ENCODE data around the gene ZCCHC7.

The ZCCHC7 gene

DNA sequence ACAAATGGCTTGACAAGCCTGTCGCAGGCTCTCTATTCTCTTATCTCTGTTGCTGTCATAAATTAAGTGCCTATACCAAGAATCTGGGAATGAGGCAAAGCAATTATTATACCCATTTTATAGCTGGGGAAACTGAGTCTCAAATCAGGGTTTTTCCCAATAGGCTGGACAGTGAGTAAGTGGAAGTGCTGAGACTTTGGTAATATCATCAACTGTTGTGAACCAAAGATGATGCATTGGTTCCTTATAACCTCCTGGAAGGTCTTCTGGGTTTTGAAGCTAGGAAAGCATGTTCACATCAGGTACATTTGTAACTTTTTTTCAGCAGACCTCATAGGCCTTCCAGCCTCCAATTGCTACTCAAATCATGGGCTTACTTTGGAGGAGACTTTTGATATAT lies 25.6 kb upstream of the ZCCHC7 start:
- no peaks in the 10 kb centered on the region for H3K27me3 ChIP-seq (ENCODE audit: insufficient read depth, low read length, poor library complexity)
- H3K4me3 ChIP-seq (ENCODE audit: low read depth in 1 of 2, low read length in 2 of 2): no peak overlapping the region
- no peaks in the 10 kb centered on the region for H4K20me1 ChIP-seq (ENCODE audit: insufficient read depth, low read length)
- no peak overlapping the region for H3K9ac ChIP-seq (ENCODE audit: low read depth, low read length)
- H3K36me3 ChIP-seq (ENCODE audit: insufficient read depth, low read length): no peaks in the 10 kb centered on the region
- DNase-seq: no peak
- TF ChIP-seq EZH2 (IDR thresholded peaks at IDR 0.05; ENCODE audit: borderline replicate concordance, low read depth, low read length, severe bottlenecking): no peak
- TF ChIP-seq, protein P1, sequence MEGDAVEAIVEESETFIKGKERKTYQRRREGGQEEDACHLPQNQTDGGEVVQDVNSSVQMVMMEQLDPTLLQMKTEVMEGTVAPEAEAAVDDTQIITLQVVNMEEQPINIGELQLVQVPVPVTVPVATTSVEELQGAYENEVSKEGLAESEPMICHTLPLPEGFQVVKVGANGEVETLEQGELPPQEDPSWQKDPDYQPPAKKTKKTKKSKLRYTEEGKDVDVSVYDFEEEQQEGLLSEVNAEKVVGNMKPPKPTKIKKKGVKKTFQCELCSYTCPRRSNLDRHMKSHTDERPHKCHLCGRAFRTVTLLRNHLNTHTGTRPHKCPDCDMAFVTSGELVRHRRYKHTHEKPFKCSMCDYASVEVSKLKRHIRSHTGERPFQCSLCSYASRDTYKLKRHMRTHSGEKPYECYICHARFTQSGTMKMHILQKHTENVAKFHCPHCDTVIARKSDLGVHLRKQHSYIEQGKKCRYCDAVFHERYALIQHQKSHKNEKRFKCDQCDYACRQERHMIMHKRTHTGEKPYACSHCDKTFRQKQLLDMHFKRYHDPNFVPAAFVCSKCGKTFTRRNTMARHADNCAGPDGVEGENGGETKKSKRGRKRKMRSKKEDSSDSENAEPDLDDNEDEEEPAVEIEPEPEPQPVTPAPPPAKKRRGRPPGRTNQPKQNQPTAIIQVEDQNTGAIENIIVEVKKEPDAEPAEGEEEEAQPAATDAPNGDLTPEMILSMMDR (IDR thresholded peaks at IDR 0.05; ENCODE audit: borderline replicate concordance, extremely low read depth, low read length, poor library complexity, severe bottlenecking): no peak
- ATAC-seq (ENCODE audit: insufficient read depth, low read depth): no peak
- H3K27ac ChIP-seq (ENCODE audit: low read length): no peak overlapping the region
- H2AFZ ChIP-seq (ENCODE audit: low read depth, low read length): no peak overlapping the region
- H3K79me2 ChIP-seq (ENCODE audit: insufficient read depth, low read length): no peaks in the 10 kb centered on the region
- no peak overlapping the region for H3K4me2 ChIP-seq (ENCODE audit: insufficient read depth, low read length)
- no peaks in the 10 kb centered on the region for H3K4me1 ChIP-seq (ENCODE audit: insufficient read depth, low read length)
- H3K9me3 ChIP-seq (ENCODE audit: insufficient read depth, low read length, severe bottlenecking): no peaks in the 10 kb centered on the region

DNA sequence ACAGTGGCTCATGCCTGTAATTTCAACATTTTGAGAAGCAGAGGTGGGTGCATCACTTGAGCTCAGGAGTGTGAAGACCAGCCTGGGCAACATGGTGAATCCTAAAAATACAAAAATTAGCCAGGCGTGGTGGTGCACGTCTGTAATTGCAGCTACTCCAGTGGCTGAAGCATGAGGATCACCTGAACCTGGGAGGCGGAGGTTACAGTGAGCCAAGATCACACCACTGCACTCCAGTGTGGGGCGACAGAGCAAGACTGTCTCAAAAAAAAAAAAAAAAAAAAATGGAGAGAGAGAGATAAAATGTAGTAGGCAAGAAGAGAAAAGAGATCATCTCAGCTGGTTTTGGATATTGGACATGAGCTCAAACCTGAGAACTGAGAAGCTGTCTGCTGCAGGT lies 23.7 kb upstream of the ZCCHC7 start:
- TF ChIP-seq EZH2 (IDR thresholded peaks at IDR 0.05; ENCODE audit: borderline replicate concordance, low read depth, low read length, severe bottlenecking): no peak
- TF ChIP-seq, protein P1 (IDR thresholded peaks at IDR 0.05; ENCODE audit: borderline replicate concordance, extremely low read depth, low read length, poor library complexity, severe bottlenecking): no peak
- ATAC-seq (ENCODE audit: insufficient read depth, low read depth): no peak
- H2AFZ ChIP-seq (ENCODE audit: low read depth, low read length): no peak overlapping the region
- H3K4me3 ChIP-seq (ENCODE audit: low read depth in 1 of 2, low read length in 2 of 2): no peak overlapping the region
- H3K4me2 ChIP-seq (ENCODE audit: insufficient read depth, low read length): no peak overlapping the region
- H3K27me3 ChIP-seq (ENCODE audit: insufficient read depth, low read length, poor library complexity): no peaks in the 10 kb centered on the region
- H3K9ac ChIP-seq (ENCODE audit: low read depth, low read length): no peak overlapping the region
- no peaks in the 10 kb centered on the region for H4K20me1 ChIP-seq (ENCODE audit: insufficient read depth, low read length)
- no peaks in the 10 kb centered on the region for H3K9me3 ChIP-seq (ENCODE audit: insufficient read depth, low read length, severe bottlenecking)
- no peak overlapping the region for H3K27ac ChIP-seq (ENCODE audit: low read length)
- no peaks in the 10 kb centered on the region for H3K4me1 ChIP-seq (ENCODE audit: insufficient read depth, low read length)
- DNase-seq: no peak
- H3K79me2 ChIP-seq (ENCODE audit: insufficient read depth, low read length): no peaks in the 10 kb centered on the region
- no peaks in the 10 kb centered on the region for H3K36me3 ChIP-seq (ENCODE audit: insufficient read depth, low read length)

DNA sequence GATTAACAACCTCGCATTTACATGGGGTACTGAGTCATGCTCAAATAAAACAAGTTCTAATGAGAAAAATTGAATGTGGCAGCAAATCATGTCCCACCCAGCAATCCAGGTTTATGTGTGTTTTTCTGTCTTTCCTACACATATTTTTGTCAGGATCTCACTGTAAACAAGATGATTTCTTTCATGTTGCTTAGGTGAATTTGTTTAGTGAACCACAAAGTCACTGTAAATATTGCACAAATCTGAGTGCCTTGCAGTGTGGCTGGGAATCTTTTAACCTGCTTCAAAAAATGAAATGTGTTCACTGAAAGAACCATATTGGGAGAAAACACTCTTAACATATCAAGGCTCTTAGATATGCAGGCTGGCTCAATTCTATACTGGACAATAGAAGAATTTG lies 23.1 kb upstream of the ZCCHC7 start:
- Histone ChIP-seq H3K27ac (ENCODE audit: low read length) (no peak overlapping the region), H3K27me3 (ENCODE audit: insufficient read depth, low read length, poor library complexity) (no peaks in the 10 kb centered on the region), H3K79me2 (ENCODE audit: insufficient read depth, low read length) (no peaks in the 10 kb centered on the region), H4K20me1 (ENCODE audit: insufficient read depth, low read length) (no peaks in the 10 kb centered on the region), H3K4me3 (ENCODE audit: low read depth in 1 of 2, low read length in 2 of 2) (no peak overlapping the region), H3K9ac (ENCODE audit: low read depth, low read length) (no peak overlapping the region), H3K9me3 (ENCODE audit: insufficient read depth, low read length, severe bottlenecking) (no peaks in the 10 kb centered on the region), H2AFZ (ENCODE audit: low read depth, low read length) (no peak overlapping the region), H3K4me1 (ENCODE audit: insufficient read depth, low read length) (no peaks in the 10 kb centered on the region), H3K4me2 (ENCODE audit: insufficient read depth, low read length) (no peak overlapping the region), H3K36me3 (ENCODE audit: insufficient read depth, low read length) (no peaks in the 10 kb centered on the region)
- TF ChIP-seq, protein P1 (IDR thresholded peaks at IDR 0.05; ENCODE audit: borderline replicate concordance, extremely low read depth, low read length, poor library complexity, severe bottlenecking): no peak
- no peak for DNase-seq
- ATAC-seq (ENCODE audit: insufficient read depth, low read depth): no peak

DNA sequence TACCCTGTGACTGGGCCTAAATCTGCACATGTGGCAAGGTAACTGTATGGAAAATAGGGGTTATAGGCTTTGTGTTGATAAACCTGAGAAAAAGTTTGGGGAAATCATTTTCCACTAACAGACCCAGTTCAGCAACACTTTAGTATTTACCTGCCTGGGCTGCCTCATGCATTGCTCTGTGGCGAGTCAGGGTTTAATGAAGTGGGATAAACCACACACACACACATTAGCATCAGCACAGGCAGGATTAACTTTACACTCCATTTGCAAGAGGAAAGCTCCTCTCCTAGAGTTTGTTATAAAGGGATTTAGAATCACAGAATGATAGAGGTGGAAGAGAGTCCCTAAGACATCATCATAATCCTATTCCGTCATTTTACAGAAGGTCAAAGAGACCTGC lies 20.0 kb upstream of the ZCCHC7 start:
- ATAC-seq (ENCODE audit: insufficient read depth, low read depth): no peak
- Histone ChIP-seq H3K4me1 (ENCODE audit: insufficient read depth, low read length) (no peaks in the 10 kb centered on the region), H3K36me3 (ENCODE audit: insufficient read depth, low read length) (no peaks in the 10 kb centered on the region), H3K9me3 (ENCODE audit: insufficient read depth, low read length, severe bottlenecking) (no peaks in the 10 kb centered on the region), H3K79me2 (ENCODE audit: insufficient read depth, low read length) (no peaks in the 10 kb centered on the region), H4K20me1 (ENCODE audit: insufficient read depth, low read length) (no peaks in the 10 kb centered on the region), H3K27ac (ENCODE audit: low read length) (no peak overlapping the region), H3K27me3 (ENCODE audit: insufficient read depth, low read length, poor library complexity) (no peaks in the 10 kb centered on the region), H3K4me2 (ENCODE audit: insufficient read depth, low read length) (no peak overlapping the region), H3K9ac (ENCODE audit: low read depth, low read length) (no peak overlapping the region), H2AFZ (ENCODE audit: low read depth, low read length) (no peak overlapping the region), H3K4me3 (ENCODE audit: low read depth in 1 of 2, low read length in 2 of 2) (no peak overlapping the region)
- no peak for DNase-seq
- TF ChIP-seq, protein P1 (IDR thresholded peaks at IDR 0.05; ENCODE audit: borderline replicate concordance, extremely low read depth, low read length, poor library complexity, severe bottlenecking): no peak
- TF ChIP-seq EZH2 (IDR thresholded peaks at IDR 0.05; ENCODE audit: borderline replicate concordance, low read depth, low read length, severe bottlenecking): no peak

Measured in DND-41 (cell line).